Fibroblast of peridontal ligament (primary cell): ENCODE results near the gene FOXP1.

ENCODE experiments used
- DNase-seq: peaks from one replicate; pipeline ENCODE4 v3.0.0-alpha.2; 2010; ENCODE audit errors: extremely low read depth

Gene FOXP1

DNA sequence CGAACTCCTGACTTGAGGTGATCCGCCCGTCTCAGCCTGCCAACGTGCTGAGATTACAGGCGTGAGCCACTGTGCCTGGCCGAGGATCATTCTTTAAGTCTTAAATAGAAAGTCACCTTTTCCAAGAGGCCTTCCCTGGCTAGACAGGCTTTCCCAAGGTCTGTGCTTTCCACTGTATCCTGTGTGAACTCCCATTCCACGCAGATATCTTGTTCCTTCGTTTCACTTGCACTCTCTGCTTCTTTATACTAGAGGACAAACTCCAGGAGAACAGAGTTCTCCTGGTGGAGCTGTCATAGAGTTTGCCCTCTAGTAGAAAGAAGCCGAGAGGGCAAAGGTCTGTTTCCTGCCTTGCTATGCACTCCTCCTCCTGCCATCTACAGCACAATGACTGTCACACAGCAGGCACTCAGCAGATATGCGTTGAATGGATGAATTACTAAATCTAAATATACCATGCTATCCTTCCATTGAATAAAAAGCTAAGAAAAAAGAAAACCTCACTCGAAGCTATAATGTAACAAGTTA lies 211.2 kb downstream of the FOXP1 start:
- DNase-seq: no peak

DNA sequence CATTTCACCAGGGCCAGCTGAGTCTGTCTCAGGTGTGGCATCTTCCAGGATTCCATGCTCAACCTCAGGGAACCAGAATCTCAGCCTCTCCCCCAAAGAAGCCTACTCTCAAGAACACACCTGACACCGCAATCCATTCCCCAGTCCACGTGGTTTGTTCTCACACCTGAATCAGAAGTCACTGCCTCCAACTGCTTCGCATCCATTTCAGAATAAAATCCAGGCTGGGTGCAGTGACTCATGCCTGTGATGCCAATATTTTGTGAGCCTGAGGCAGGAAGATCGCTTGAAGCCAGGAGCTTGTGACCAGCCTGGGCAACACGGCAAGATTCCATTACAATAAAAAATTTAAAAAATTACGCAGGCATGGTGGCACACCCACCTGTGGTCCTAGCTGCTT lies 212.2 kb downstream of the FOXP1 start:
- no peak for DNase-seq

DNA sequence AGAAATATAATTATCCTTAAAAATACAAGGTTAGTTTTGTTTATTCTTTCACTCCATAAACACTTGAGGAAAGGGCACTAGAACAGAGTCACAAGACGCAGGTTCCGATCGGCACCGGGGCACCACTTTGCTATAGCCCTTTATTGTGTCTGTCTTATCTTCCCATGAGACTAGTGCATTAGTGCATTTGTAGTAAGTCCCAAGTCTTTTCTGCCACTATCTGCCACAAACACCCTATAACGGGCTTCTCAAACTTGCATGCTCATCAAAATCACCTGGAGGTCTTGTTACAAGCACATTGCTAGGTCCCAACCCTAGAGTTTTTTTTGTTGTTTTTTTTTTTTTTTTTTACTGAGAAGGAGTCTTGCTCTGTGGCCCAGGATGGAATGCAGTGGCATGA lies 213.1 kb downstream of the FOXP1 start:
- no peak for DNase-seq

DNA sequence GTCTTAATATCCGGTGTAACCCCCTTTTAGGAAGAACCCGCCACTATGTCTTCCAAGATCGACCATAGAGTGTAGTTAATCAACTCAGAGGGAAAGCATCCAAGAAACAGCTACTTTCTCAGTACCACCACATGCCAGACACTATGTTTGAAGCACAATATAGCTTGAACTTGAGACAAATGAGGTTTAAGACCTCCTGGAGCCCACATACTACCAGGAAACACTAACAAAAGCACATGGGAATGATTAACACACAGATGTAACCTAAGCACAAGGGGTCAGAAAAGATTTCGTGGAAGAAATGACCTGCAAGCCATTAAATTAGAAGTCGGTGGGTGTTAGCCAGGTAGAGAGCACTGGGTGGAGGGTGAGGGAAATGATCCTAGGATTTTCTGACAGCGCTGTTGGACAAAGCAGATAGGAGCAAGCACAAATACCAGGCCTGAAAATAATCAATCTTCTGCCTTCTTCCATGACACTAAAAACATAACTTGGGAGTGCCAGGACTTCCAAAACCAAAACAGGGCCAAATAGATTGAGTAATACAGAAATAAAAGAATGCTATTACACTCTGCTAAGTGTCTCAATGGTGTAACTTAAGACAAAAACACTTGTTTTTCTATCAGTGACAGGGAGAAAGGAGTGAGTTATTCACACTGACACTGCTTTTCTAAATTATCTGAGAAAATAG lies 213.7 kb downstream of the FOXP1 start:
- peak; percentile 86 for DNase-seq

DNA sequence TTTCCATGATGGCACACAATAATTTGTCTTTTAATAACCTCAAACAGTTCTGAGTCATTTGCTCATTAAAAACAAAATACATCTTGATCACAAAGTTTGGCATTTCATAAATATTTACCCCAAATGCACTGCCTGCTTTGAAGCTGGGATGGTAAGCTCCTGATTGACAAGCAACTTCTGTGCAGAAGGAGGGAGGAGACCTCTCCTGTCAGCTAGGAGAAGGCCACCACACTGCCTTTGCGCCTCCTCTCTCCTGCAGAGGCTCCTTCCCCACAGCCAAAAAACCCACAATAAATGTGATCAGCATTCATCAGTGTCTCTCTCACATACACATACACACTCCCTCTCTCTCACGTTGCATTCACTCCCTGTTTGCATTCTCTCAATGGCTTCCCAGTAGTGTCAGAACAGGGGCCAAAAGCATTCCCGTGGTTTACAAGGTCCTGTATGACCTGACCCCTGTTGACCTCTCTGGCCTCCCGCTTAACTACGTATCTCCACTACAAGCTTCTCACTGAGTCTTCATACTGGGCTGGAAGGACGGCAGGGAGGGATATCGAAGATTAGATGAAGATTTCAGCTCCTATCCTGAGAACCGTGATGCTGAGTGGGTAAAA lies 216.4 kb downstream of the FOXP1 start:
- no peak for DNase-seq

DNA sequence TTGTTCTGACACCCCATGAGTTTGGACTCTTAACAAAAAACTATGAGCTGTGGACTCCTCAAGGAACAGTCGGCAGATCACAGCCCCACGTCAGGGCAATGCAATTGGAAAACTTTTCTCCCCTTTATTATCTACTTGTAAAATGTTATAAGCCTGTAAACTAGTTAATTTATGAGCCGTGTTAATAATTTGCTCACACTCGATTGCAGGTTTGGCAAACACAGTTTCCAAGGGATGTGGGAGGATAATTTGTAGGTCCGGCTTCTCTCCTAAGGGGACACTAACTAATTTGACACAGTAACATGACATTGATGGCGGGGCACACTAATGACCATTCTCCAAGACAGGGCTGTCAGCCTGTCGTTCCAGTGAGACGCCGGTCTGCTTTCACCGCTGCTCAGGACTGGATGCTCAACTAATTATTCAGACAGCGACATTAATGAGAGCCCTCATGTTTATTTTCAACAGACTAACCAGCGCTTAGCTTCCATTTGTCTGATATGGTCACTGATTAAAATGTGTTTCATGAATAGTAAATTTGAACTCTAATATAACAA lies 222.1 kb downstream of the FOXP1 start:
- no peak for DNase-seq

DNA sequence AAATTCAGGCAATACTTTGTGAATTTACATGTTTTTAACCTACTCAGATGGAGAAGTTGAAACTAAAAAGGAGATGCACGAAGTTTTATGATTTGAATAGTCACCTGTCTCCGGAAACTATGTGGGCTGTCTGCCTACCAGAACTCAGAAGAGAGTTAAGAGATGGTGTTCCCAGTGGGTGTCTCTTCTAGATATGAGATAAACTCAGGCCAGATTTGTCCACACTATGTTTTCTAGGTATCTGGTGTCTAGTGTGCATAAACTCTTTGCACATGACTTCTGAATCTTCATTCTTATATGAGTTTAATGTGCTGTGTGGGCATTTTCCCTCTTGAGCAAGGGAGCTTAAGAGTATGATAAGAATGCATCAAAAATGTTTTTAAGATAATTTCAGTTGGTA lies 222.8 kb downstream of the FOXP1 start:
- DNase-seq: no peak

DNA sequence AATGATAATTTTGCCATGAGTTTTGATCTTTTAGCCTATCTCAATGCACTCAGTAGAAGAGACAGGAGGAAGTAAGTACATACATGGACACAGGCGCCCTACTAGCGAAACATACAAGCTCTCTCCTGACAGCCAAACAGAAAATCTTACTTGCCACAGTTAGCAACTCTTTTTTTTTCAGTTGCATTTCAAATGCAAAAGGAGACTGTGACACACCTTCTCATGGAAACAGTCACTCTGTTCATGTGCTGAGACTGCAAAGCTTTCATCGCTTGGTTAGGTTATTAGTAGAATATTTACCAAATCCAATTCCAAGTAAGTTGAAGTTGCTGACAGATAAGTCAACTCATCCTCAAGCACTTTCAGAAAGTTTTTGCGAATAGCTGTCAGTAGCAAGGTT lies 223.3 kb downstream of the FOXP1 start:
- no peak for DNase-seq

DNA sequence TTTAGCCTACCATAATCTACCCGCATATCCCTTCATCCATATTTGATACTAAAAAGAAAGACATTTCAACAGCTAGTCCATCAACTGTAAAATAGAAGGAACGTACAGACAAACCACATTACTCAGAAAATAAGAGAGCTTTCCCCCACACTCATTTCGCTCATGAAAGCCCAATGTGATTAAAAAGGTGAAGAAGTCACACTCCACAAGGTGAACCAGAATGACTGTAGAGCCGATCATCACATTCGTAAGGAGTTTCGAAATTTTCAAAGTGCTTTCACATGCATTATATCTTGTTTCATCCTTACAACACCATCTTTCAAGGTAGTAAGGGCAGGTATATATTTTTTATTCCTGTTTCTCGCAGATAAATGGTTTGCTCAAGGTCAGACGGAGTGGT lies 225.3 kb downstream of the FOXP1 start:
- no peak for DNase-seq

DNA sequence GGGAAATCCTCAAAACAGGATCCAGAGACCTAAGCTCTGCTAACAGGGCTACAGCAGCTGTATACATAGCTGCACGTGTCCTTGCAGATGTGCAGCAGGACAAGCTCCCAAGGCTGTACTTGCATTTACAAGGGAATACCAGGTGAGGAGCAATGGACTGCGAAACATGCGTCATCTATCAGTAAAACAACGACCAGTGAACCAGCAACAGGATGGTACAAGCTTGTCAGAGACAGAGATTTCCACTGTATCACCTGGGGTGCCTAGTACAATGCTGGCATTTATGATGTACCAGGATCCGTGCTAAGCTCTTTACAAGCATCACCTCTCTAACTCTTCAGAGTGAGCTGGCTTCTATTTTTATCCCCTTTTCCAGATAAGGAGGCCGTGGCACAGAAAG lies 227.3 kb downstream of the FOXP1 start:
- DNase-seq: no peak

DNA sequence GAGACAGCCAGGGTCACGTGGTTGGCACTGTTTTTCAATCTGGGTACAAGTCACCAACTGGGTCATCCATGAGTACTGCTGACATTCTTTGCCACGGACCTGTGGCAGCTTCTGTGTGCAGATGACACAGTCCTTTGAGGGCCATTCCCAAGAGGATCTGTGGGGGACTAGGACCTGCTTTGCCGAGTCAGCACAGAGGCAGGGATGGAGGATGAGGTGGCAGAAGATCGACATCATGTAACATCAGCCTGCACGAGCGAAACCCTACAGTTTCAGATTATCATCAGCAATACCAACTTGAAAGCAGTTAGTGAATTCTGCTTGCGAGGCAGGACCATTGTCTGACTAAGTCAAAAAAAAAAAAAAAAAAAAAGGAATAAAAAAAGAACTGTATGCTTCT lies 227.7 kb downstream of the FOXP1 start:
- no peak for DNase-seq

DNA sequence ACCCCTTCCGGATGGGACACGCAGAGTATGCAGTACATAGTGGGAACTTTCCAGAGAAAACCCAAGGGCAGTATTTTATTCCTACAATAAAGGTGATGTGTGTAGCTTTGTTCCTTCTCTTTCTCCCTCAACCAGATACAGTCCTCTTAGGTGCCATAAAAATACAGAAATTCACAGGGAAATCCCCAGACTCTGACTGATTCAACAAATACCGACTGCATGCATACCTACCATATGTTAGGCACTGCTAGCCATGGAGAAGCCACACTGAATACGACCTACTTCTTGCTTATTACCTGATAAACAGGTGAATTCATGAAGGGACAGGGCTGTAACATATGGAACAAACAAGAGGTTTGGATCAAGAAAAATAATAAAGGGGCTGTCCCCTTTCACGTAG lies 228.5 kb downstream of the FOXP1 start:
- DNase-seq: no peak

DNA sequence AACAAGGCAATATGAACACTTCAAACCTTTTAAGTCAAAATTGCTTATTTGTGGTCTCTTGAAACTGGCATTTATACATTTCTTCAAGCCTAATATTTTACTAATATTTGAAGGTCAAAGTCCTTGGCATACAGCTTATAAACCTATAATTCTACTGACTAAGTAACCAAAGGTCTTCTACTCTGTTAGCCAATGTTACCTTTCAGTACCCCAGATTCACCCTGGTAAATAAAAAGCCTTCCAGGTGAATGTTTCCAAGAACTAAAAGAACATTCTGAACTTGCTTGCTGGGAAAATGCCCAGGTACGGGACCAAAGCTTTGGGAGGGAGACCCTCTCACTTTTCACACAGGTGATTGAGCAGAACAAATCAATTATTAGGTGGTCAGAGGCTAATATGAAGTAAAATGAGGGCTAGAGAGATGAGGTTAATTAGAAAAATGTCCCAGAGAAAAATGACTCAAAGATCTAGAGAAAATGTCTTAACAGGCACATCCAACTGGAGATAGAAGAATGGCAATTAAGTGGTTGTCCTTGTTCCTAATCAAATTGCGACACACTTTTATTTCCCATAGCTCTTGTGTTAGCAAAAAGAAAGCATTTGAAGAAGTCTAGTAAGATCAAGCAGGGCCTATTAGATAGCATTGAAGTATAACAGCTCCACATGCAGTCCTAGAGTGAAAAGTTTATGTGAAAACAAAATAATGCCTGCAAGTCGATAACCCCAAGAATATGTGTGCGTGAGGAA lies 232.0 kb downstream of the FOXP1 start:
- DNase-seq: no peak

DNA sequence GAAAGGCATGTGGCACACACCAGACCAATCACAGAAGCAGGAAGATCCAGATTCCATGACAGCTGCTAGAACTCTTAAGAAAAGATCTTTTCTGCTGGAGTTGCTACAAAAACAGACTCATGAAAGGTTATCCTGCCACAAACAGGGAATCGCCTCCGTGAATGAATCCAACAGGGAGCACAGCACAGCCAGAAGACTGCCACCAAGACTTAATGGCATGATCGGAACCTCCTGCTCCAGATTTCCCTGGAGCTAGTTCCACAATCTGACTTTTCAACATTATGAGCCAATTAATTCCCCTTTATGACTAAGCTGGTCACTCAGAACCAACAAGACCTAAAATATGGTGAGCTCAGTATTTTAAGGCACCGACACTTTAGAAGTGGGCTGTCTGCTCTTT lies 232.5 kb downstream of the FOXP1 start:
- DNase-seq: no peak

DNA sequence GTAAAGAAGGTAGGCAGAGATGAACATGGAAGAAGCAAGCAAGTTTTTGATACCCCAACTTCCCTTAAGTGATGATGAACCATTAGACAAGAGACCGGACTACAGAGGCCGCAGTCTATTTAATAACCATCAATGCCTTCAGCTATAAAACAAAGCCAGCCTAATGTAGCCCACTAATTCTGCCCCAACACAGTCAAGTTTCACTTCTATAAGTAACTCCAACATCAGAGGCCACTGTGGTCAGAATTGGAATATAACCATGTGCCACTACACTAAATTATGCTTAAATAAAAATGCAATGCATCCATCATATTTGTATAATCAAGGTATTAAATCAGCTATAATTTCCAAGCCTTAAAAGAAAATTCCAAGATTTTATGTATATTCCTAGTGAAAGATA lies 234.7 kb downstream of the FOXP1 start:
- DNase-seq: no peak

DNA sequence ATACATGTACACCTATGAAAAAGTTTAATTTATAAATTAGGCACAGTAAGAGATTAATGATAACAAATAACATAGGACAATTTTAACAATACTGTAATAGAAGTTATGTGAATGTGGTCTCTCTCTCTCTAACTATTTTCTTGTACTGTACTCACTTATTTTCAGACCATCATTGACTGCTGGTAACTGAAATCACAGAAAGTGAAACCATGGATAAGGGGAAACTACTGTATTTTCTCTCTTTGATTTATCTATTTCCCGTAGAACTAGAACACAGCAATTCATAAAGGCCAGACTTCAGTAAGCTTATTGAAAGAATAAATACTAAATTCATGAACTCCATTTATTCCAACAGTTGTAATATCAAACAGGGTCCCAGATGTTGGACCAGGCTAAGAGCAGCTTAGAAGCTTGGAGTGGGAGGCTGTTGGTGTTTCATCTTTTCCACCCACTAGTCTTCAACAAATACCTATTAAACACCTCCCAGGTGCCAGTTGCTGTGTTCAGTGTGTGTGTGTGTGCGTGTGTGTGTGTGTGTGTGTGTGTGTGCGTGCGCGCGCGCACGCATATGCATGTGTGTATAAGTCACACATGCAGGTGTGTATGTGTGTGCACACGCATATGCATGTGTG lies 235.4 kb downstream of the FOXP1 start:
- no peak for DNase-seq

DNA sequence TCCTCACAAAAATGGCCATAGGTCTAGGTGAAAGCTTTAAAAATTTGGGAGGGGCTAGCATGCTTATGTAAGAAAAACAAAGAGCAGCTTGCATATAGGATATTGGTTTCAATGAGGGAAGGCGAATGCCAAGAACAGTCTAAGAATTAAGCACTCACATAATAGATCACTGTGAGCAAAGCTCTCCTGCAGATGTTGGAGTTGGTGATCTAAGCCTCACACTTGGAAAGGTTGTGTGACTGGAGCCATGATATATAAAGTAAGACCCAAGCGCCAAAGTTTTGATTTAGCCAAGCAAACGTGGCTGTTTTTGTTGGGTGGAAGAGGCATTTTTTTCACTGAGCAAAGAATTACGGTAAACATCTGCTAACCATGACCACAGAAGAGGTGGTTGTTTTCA lies 237.5 kb downstream of the FOXP1 start:
- no peak for DNase-seq

DNA sequence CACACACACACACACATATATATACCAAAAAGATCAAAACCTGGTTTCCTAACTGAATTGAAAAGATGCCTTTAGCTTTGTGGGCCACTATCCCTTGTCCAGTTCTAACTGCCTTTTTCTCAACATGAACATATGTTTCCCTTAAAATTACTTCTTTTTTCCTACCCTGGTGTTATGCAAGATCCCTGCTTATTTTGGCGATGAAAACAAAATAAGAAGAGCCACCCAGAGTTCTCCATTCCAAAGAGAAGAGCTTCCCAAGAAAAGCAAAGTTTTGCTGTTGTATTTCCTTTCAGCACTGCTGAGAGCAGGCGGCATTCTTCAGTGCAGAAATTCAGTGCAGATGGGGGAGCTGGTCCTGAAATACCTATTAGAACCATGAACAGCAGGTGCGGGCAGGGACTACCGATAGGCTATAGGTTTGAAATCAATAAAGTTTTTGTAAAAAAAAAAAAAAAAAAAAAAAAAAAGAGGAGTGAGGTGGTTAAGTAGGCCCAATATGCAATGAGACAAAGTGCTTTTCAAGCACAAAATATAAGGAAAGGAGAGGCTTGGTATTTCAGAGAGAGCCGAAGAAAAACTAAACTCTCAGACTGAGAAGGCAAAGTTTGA lies 238.0 kb downstream of the FOXP1 start:
- peak; percentile 87 for DNase-seq

DNA sequence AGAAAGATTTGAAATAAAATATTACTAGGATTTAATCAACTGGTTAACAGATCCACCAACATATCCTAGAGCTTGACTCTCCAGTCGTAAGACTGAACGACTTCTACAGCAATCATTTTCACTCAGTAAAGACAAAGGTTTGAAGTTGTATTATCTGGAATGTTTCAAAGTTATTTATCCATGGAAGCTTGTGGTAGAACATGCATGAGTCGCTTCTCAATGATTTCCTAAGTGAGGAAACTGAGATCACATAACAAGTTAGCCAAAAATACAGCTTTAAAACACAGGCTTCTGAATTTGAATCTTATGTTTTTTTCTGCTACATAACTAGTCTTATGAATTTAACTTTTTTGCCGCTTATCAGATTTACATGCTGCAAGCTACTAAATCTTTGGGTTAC lies 241.8 kb downstream of the FOXP1 start:
- DNase-seq: peak; percentile 88

DNA sequence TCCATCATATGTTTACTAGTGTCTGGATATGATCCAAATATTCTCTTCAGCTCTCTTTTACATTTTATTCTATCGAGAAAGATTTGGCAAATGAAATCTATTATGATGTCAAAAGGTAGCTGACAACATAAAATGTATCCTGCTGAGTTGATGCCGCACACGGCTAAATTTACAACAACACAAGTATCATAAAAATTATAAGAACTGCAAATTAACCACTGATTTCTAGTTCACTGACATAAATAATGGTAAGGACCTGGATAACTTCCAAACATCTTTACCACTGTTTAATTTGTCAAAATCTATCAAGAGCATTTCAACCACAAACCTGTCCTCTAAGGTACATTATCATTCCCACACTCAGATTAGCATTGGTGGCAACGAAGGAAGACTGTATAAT lies 244.5 kb downstream of the FOXP1 start:
- DNase-seq: no peak

DNA sequence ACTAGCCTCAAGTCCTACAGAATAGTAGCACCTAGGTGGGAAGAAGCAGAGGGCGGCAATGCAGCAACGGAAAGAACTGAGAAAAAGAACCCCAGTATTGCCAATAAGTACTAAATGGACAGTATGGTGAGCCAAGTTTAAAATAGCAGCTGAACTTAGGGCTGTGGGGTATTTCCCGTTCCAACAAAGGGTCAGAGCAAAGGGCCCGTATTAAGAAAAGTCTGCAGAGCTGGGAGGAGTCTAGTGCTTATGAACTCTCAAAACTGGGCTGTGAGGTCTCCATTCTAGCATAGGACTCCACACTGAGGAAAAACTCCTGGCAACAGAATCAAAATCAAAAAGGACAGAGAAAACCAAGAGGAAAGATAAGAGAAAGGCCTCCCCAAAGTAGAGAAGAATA lies 250.7 kb downstream of the FOXP1 start:
- DNase-seq: no peak

DNA sequence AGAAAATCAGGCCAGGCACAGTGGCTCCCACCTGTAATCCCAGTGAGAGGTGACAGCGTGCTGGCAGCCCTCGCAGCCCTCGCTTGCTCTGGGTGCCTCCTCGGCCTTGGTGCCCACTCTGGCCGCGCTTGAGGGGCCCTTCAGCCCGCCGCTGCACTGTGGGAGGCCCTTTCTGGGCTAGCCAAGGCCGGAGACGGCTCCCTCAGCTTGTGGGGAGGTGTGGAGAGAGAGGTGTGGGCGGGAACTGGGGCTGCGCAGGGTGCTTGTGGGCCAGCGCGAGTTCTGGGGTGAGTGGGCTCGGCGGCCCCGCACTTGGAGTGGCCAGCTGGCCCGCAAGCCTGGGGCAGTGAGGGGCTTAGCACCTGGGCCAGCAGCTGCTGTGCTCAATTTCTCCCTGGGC lies 252.6 kb downstream of the FOXP1 start:
- no peak for DNase-seq
